Endothelial cell of umbilical vein (primary cell): ENCODE measurements around the gene COMMD9. TPM values are rescaled to one million over a fixed set of nuclear protein-coding genes. Genes with fewer than 3 reads are reported as not detected.
A peak's percentile ranks its signal among the peaks of the same experiment; 100 is the strongest.

Source experiments
- BruUV-seq: library from RNA; stranded (reverse); fragments of 400-500 nt; replicated peaks from 2 replicates; lab custom pipeline; 2021; lab: Mats Ljungman, UMichigan
- CTCF ChIA-PET: fragments of 300-600, 350-600 bp; sonication (Branson Sonifier 250); formaldehyde crosslinking; loops from one replicate; lab custom pipeline; 2021; ENCODE audit warnings: antibody characterized with exemption, inconsistent platforms; lab: Charles Lee
- POLR2A ChIA-PET: fragments of 300-600, 350-600 bp; sonication (Branson Sonifier 250); formaldehyde crosslinking; loops from one replicate; lab custom pipeline; 2021; ENCODE audit warnings: antibody characterized with exemption, inconsistent platforms; lab: Charles Lee
- DNase-seq: peaks from one replicate; pipeline ENCODE4 v3.0.0-alpha.2; 2011; ENCODE audit warnings: low read depth, low spot score
- FAIRE-seq: peaks from 2 replicates; lab custom pipeline; 2011; peaks lifted over from hg19 to GRCh38; lab: Jason Lieb, UNC
- H2AFZ ChIP-seq: 2 replicates; pipeline ENCODE4 v1.6.0; 2012; ENCODE audit warnings: low read depth, low read length, control low read depth, inconsistent platforms
- H3K27ac ChIP-seq: 2 replicates; pipeline ENCODE4 v1.5.1; 2011; ENCODE audit warnings: low read depth, mild to moderate bottlenecking, control low read depth, low read length, moderate library complexity; ENCODE audit not compliant: insufficient read depth
- H3K27me3 ChIP-seq, 2 experiments: 2 replicates each; pipeline versions ENCODE4 v1.6.0 to v1.6.1; 2011; ENCODE audit warnings: low read length in 2 of 2, mixed read lengths in 1 of 2; ENCODE audit not compliant: control insufficient read depth in 2 of 2, insufficient read depth in 2 of 2
- H3K36me3 ChIP-seq, 2 experiments: 2 replicates in 1 of 2; 3 replicates in 1 of 2; pipeline ENCODE4 v1.5.1; 2011; ENCODE audit warnings: low read length in 2 of 2, mild to moderate bottlenecking in 1 of 2, moderate library complexity in 1 of 2; ENCODE audit not compliant: control insufficient read depth in 2 of 2, insufficient read depth in 2 of 2; ENCODE audit errors: extremely low read depth in 1 of 2
- H3K4me1 ChIP-seq: 3 replicates; pipeline ENCODE4 v1.5.1; 2011; ENCODE audit warnings: mild to moderate bottlenecking, low read length; ENCODE audit not compliant: control insufficient read depth, insufficient read depth; ENCODE audit errors: extremely low read depth
- H3K4me2 ChIP-seq: 2 replicates; pipeline ENCODE4 v1.6.1; 2011; ENCODE audit warnings: low read length, control low read depth, mixed read lengths; ENCODE audit not compliant: insufficient read depth
- H3K4me3 ChIP-seq, 3 experiments: fragments of 200-600 bp in 1 of 3; sonication (generic), shearing (Covaris generic) in 1 of 3; replicated peaks in 1 of 3; 2 replicates each; pipeline ENCODE4 v1.5.1; 2011 to 2016; ENCODE audit warnings: control low read depth in 3 of 3, low read length in 3 of 3, mild to moderate bottlenecking in 2 of 3, inconsistent platforms in 1 of 3, low read depth in 1 of 3, moderate library complexity in 1 of 3; ENCODE audit not compliant: insufficient read depth in 1 of 3
- H3K79me2 ChIP-seq: 2 replicates; pipeline ENCODE4 v1.6.0; 2012; ENCODE audit warnings: low read length, inconsistent platforms; ENCODE audit not compliant: control insufficient read depth, insufficient read depth
- H3K9ac ChIP-seq: replicated peaks from 2 replicates; pipeline ENCODE3; 2011; ENCODE audit warnings: low read length, control low read depth; ENCODE audit not compliant: insufficient read depth; ENCODE audit errors: extremely low read depth
- H3K9me1 ChIP-seq: replicated peaks from 3 replicates; pipeline ENCODE4 v1.6.0; 2011; ENCODE audit warnings: mild to moderate bottlenecking, low read length; ENCODE audit not compliant: control insufficient read depth, insufficient read depth; ENCODE audit errors: extremely low read depth
- H3K9me3 ChIP-seq: replicated peaks from 2 replicates; pipeline ENCODE4 v1.5.1; 2012; ENCODE audit warnings: low read length, inconsistent platforms; ENCODE audit not compliant: control insufficient read depth, insufficient read depth
- H4K20me1 ChIP-seq: replicated peaks from 2 replicates; pipeline ENCODE3; 2011; ENCODE audit warnings: mild to moderate bottlenecking, low read length; ENCODE audit not compliant: control insufficient read depth, insufficient read depth; ENCODE audit errors: extremely low read depth
- EZH2 ChIP-seq: IDR thresholded peaks from 2 replicates; pipeline ENCODE4 v1.6.1; 2012; ENCODE audit warnings: borderline replicate concordance, low read depth, mild to moderate bottlenecking, moderate library complexity, low read length, inconsistent platforms; ENCODE audit not compliant: severe bottlenecking
- FOS ChIP-seq: IDR thresholded peaks from 2 replicates; pipeline ENCODE4 v1.6.1; 2011; ENCODE audit warnings: mild to moderate bottlenecking, low read length, moderate library complexity, borderline replicate concordance; ENCODE audit not compliant: insufficient read depth
- GATA2 ChIP-seq: IDR thresholded peaks from 2 replicates; pipeline ENCODE4 v1.7.0; 2011; ENCODE audit warnings: low read depth, mild to moderate bottlenecking, moderate library complexity, mixed read lengths, low read length; ENCODE audit not compliant: insufficient read length, insufficient read depth
- MAX ChIP-seq: IDR thresholded peaks from 2 replicates; pipeline ENCODE4 v1.6.1; 2011; ENCODE audit not compliant: insufficient read depth, insufficient read length
- MYC ChIP-seq: IDR thresholded peaks from one replicate; pipeline ENCODE4 v1.6.1; 2011; ENCODE audit warnings: mild to moderate bottlenecking, low read depth, low read length
- POLR2AphosphoS5 ChIP-seq: IDR thresholded peaks from 2 replicates; pipeline ENCODE4 v1.6.1; 2012; ENCODE audit warnings: low read depth, mild to moderate bottlenecking, control low read depth, low read length, moderate library complexity; ENCODE audit not compliant: insufficient read depth
- dilution Hi-C: fragments of 300-500 bp; cut with MboI; formaldehyde crosslinking; loops from one replicate; pipeline ENCODE4 v1.15.0; 2019; ENCODE audit warnings: low sequenced_read_pairs; ENCODE audit not compliant: extremely low pct_ligation_motif_present
- intact Hi-C: fragments of 100-400 bp; cut with micrococcal nuclease; formaldehyde crosslinking; loops from one replicate; pipeline ENCODE4 v1.10.0; 2022
- polyA plus RNA-seq, 4 experiments: library from polyadenylated mRNA; depleted of rRNA in 3 of 4; stranded (reverse) in 3 of 4; unstranded in 1 of 4; fragments of >200 nt; gene quantifications; 2 replicates each; pipeline versions ENCODE4 v1.2.1 to v1.2.3, GENCODE V29; 2011 to 2012; ENCODE audit warnings: missing spikeins in 1 of 4
- total RNA-seq: library from RNA; stranded (reverse); gene quantifications from 2 replicates; pipeline ENCODE4 v1.2.3, GENCODE V29; 2021

The COMMD9 gene
- total and polyA plus RNA-seq, 2 donors (not counting 3 experiments of a cell fraction or from before 2014, with no cell fraction given) = 65.1 to 78.9 TPM

DNA sequence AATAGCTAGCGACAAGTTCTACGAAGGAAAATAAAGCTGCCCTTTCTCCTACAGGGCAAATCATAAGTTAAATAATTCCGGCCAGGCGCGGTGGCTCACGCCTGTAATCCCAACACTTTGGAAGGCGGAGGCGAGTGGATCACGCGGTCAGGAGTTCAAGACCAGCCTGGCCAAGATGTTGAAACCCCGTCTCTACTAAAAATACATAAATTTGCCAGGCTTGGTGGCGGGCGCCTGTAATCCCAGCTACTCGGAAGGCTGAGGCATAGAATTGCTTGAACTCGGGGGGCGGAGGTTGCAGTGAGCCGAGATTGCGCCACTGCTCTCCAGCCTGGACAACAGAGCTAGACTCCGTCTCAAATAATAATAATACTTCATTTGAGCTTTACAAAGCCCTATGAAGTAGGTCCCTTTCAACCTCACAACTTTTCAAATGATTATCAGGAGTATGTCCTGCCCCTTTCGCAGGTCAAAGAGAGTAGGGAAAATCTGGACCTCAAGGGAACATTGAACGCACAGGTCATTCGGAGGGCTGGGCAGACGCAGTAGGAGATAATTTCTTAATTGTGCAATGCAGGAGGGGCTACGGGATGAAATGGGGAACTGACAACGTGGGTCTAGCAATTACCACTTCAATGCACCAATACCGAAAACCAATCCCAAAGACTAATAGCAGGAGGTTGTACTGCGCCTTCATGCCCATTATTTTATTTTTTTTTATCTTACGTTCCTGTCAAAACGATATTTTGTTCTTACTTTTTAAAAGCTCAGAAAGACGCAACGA, 590 bp downstream of the COMMD9 start:
- peak overlapping the region; percentile 73 to 95 (median 75) for H3K4me3 ChIP-seq
- ChIA-PET POLR2A (interaction anchor here (1.5 kb wide), 1 partner anchor 212 kb away, joined by 8 read pairs; no protein-coding TSS in a partner anchor), CTCF (interaction anchor here (1.3 to 14.3 kb wide), 6 partner anchors 89 to 467 kb away, joined by 7 to 306 read pairs (median 20); partner anchors contain the start of gene TRAF6)
- dilution Hi-C loops (no loop called here), intact Hi-C loops (loop anchor here (1.0 kb wide), 1 partner anchor 204 kb away; no protein-coding TSS in a partner anchor)
- no peaks in the 10 kb centered on the region for H3K9me3 ChIP-seq
- H3K27ac ChIP-seq = peak overlapping the region; percentile 32
- TSS peak; percentile 60 for BruUV-seq
- no peaks in the 10 kb centered on the region for H3K79me2 ChIP-seq
- TF ChIP-seq FOS (no peak), MYC (no peak), EZH2 (no peak), MAX (no peak), POLR2AphosphoS5 (no peak), GATA2 (no peak)
- no peaks in the 10 kb centered on the region for H3K9me1 ChIP-seq
- H3K27me3 ChIP-seq = no peaks in the 10 kb centered on the region
- H4K20me1 ChIP-seq = no peaks in the 10 kb centered on the region
- no peaks in the 10 kb centered on the region for H3K36me3 ChIP-seq
- H3K4me2 ChIP-seq = peak overlapping the region; percentile 86
- DNase-seq = no peak
- peak overlapping the region; percentile 87 for H3K9ac ChIP-seq
- FAIRE-seq = no peak
- peaks cover 9% of the 10 kb centered on the region for H3K4me1 ChIP-seq
- H2AFZ ChIP-seq = peak overlapping the region; percentile 87
